GM12875 (cell line): ENCODE measurements around the gene CMPK2.

Experiments used
- H3K4me3 ChIP-seq: one replicate; pipeline ENCODE4 v1.5.1; 2011; ENCODE audit warnings: low read depth, low read length, control low read depth
- TF ChIP-seq, protein P1 (sequence below): IDR thresholded peaks from 2 replicates; pipeline ENCODE4 v1.5.1; 2011; ENCODE audit warnings: low read depth, mild to moderate bottlenecking, control low read depth, inconsistent platforms, low read length, moderate library complexity, borderline replicate concordance; ENCODE audit not compliant: insufficient read depth

CMPK2 gene

GRCh38 chr2:6820903-6821584, 44.7 kb downstream of the CMPK2 start:
- TF ChIP-seq, protein P1, sequence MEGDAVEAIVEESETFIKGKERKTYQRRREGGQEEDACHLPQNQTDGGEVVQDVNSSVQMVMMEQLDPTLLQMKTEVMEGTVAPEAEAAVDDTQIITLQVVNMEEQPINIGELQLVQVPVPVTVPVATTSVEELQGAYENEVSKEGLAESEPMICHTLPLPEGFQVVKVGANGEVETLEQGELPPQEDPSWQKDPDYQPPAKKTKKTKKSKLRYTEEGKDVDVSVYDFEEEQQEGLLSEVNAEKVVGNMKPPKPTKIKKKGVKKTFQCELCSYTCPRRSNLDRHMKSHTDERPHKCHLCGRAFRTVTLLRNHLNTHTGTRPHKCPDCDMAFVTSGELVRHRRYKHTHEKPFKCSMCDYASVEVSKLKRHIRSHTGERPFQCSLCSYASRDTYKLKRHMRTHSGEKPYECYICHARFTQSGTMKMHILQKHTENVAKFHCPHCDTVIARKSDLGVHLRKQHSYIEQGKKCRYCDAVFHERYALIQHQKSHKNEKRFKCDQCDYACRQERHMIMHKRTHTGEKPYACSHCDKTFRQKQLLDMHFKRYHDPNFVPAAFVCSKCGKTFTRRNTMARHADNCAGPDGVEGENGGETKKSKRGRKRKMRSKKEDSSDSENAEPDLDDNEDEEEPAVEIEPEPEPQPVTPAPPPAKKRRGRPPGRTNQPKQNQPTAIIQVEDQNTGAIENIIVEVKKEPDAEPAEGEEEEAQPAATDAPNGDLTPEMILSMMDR = no peak
- H3K4me3 ChIP-seq = no peak overlapping the region

DNA sequence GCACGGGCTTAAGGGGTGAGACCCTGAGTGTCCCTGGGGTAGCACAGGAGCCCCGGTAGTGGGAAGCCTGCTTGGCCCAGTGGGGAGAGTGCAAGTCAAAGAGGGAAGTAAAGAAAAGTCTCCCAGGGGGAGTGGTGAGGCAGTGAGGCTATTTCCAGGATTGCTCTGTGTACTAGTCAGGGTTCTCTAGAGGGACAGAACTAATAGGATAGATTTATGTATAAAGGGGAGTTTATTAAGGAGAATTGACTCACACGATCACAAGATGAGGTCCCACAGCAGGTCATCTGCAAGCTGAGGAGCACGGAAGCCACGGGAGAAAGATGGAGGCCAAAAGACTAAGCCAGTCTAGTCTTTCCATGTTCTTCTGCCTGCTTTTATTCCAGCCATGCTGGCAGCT, 45.5 kb downstream of the CMPK2 start:
- TF ChIP-seq, protein P1 = no peak
- no peak overlapping the region for H3K4me3 ChIP-seq

DNA sequence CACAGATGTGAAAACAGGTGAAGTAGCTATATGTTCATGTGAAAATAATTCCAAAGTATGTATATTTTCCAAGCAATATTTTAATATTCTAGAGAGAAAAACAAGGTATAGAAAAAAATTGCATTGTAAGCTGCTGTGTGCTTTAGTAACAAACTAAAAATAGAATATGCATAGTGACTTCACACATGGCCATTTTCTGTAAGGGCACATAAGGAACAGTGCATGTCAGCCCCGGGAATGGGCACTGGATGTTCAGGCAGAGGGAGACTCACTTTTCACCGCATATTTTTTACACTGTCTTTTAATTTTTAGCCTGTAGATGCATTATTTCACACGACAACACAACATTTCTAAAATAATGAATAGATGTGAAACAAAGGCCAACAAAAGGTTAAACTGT, 46.0 kb downstream of the CMPK2 start:
- no peak overlapping the region for H3K4me3 ChIP-seq
- TF ChIP-seq, protein P1 = no peak

- TF ChIP-seq, protein P1 = no peak
- H3K4me3 ChIP-seq = no peak overlapping the region
Observed at GRCh38 chr2:6818012-6818411, 47.7 kb downstream of the CMPK2 start.

- TF ChIP-seq, protein P1 = no peak
- no peak overlapping the region for H3K4me3 ChIP-seq
Observed at GRCh38 chr2:6814869-6815268, 50.8 kb downstream of the CMPK2 start.

- TF ChIP-seq, protein P1 = no peak
- H3K4me3 ChIP-seq = no peak overlapping the region
Observed at GRCh38 chr2:6814312-6814711, 51.4 kb downstream of the CMPK2 start.

GRCh38 chr2:6813573-6813972, 52.1 kb downstream of the CMPK2 start:
- no peak overlapping the region for H3K4me3 ChIP-seq
- TF ChIP-seq, protein P1 = no peak
